Parathyroid adenoma (tissue), 2 donors: ENCODE measurements around the gene TEAD1.
A peak's percentile ranks its signal among the peaks of the same experiment; 100 is the strongest.

Experiments used
- H2AFZ ChIP-seq: fragments of 300-600 bp; sonication (generic); one replicate; pipeline ENCODE4 v1.7.0; 2017; ENCODE audit warnings: antibody characterized with exemption, mild to moderate bottlenecking
- H3K27ac ChIP-seq: fragments of 300-600 bp; sonication (generic); one replicate; pipeline ENCODE4 v1.7.0; 2017
- H3K27me3 ChIP-seq: fragments of 300-600 bp; sonication (generic); one replicate; pipeline ENCODE4 v1.7.0; 2017; ENCODE audit warnings: low read length; ENCODE audit not compliant: control insufficient read depth, insufficient read depth
- H3K36me3 ChIP-seq: fragments of 300-600 bp; sonication (generic); one replicate; pipeline ENCODE4 v1.7.0; 2017; ENCODE audit warnings: low read length; ENCODE audit not compliant: control insufficient read depth, insufficient read depth
- H3K4me1 ChIP-seq: fragments of 300-600 bp; sonication (generic); one replicate; pipeline ENCODE4 v1.7.0; 2017; ENCODE audit warnings: control low read depth
- H3K4me2 ChIP-seq: fragments of 300-600 bp; sonication (generic); one replicate; pipeline ENCODE4 v1.7.0; 2017; ENCODE audit warnings: low read length
- H3K4me3 ChIP-seq: fragments of 300-600 bp; sonication (generic); one replicate; pipeline ENCODE4 v1.7.0; 2017; ENCODE audit warnings: low read depth, low read length
- H3K79me2 ChIP-seq: fragments of 300-600 bp; sonication (generic); one replicate; pipeline ENCODE4 v1.7.0; 2017; ENCODE audit warnings: control low read depth
- H3K9ac ChIP-seq: fragments of 300-600 bp; sonication (generic); one replicate; pipeline ENCODE4 v1.7.0; 2017; ENCODE audit warnings: mild to moderate bottlenecking
- H3K9me3 ChIP-seq: fragments of 300-600 bp; sonication (generic); one replicate; pipeline ENCODE4 v1.7.0; 2017; ENCODE audit warnings: low read length; ENCODE audit not compliant: control insufficient read depth
- TF ChIP-seq, protein P1 (sequence below): fragments of 300-600 bp; sonication (generic); IDR thresholded peaks from one replicate; pipeline ENCODE4 v1.7.0; 2017; ENCODE audit warnings: antibody characterized with exemption, mild to moderate bottlenecking
- donor health status: primary hyperparathyroidism.

The TEAD1 gene

DNA sequence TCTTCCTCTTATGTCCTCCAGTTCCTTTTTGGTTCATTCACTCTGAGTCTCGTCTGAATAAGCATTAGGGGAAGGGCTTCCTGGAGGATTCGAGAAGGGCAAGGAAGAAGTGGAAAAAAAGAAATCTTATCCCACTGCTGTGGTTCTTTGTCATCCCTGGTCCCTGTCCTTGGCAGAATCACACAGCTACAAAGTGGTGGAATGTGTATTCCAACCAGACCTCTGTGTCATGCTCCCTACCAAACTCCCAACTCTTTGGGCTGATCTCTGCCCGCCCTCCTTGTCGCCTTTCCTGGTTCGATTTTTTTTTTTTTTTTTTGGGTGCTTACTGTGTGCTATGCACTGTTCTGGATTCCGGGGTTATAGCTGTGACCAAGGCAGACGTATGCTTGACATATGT lies 61.0 kb downstream of the TEAD1 start:
- H2AFZ ChIP-seq, result no peak overlapping the region
- H3K27ac ChIP-seq, result no peak overlapping the region

DNA sequence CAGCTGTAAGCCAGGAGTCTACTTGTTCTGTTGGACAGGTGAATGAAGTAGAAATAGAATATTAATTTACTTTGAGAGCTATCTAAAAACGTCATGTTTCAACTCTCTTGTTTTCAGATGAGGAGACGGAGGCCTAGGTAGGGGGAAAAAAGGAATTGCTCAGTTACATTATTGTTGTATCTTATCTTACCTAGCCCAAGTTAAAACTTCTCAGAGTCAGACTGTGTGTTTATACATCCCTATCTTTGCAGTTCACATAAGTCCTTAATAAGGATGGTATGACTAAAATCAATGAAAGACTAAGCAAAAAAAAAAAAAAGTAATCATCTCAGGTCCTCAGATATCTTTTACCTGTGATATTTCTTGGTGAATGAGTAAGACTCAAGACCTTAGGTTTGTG lies 62.8 kb downstream of the TEAD1 start:
- H3K9ac ChIP-seq, result no peak overlapping the region
- no peak overlapping the region for H2AFZ ChIP-seq
- TF ChIP-seq, protein P1, sequence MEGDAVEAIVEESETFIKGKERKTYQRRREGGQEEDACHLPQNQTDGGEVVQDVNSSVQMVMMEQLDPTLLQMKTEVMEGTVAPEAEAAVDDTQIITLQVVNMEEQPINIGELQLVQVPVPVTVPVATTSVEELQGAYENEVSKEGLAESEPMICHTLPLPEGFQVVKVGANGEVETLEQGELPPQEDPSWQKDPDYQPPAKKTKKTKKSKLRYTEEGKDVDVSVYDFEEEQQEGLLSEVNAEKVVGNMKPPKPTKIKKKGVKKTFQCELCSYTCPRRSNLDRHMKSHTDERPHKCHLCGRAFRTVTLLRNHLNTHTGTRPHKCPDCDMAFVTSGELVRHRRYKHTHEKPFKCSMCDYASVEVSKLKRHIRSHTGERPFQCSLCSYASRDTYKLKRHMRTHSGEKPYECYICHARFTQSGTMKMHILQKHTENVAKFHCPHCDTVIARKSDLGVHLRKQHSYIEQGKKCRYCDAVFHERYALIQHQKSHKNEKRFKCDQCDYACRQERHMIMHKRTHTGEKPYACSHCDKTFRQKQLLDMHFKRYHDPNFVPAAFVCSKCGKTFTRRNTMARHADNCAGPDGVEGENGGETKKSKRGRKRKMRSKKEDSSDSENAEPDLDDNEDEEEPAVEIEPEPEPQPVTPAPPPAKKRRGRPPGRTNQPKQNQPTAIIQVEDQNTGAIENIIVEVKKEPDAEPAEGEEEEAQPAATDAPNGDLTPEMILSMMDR, result no peak

More for the DNA sequence above, 61.0 kb downstream of the TEAD1 start:
- H3K36me3 ChIP-seq, result no peaks in the 10 kb centered on the region
- no peaks in the 10 kb centered on the region for H3K27me3 ChIP-seq
- TF ChIP-seq, protein P1, result no peak
- H3K9me3 ChIP-seq, result no peaks in the 10 kb centered on the region
- no peak overlapping the region for H3K9ac ChIP-seq
- H3K4me3 ChIP-seq, result no peak overlapping the region
- H3K4me2 ChIP-seq, result no peak overlapping the region
- H3K79me2 ChIP-seq, result peaks cover 19% of the 10 kb centered on the region
- H3K4me1 ChIP-seq, result peaks cover 3% of the 10 kb centered on the region

DNA sequence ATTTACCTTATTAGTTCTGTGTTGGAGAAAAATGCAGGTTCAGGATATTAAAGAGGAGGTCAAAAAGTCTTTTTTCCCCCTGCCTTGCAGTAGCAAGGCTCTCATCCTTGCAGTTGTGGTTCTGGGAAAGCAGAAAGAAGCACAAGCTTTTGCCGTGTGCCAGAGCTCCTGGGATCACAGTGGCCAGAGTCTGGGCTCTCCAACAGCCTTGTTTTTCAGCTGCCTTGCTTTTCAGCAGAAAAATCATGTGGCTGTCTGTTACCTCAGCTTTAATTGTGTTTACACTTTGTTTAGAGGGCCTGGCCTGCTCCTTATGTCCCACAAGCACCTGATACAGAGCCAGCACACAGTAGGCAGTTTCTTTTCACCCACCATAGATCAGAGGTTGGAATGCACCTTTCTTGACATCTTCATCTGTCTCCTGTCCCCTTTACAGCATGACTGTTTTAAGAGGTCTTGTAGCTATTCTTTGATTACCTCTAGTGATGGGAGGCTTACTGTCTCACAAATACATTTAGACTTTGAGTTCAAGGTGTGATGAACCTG lies 67.5 kb downstream of the TEAD1 start:
- no peaks in the 10 kb centered on the region for H3K9me3 ChIP-seq
- H3K4me3 ChIP-seq, result no peak overlapping the region
- TF ChIP-seq, protein P1, result no peak
- H3K4me1 ChIP-seq, result peaks cover 8% of the 10 kb centered on the region
- peaks cover 19% of the 10 kb centered on the region for H3K79me2 ChIP-seq
- H3K27ac ChIP-seq, result no peak overlapping the region
- no peak overlapping the region for H3K4me2 ChIP-seq
- no peak overlapping the region for H3K9ac ChIP-seq
- no peaks in the 10 kb centered on the region for H3K36me3 ChIP-seq
- H2AFZ ChIP-seq, result no peak overlapping the region
- H3K27me3 ChIP-seq, result no peaks in the 10 kb centered on the region

More for the DNA sequence above, 62.8 kb downstream of the TEAD1 start:
- no peaks in the 10 kb centered on the region for H3K27me3 ChIP-seq
- H3K79me2 ChIP-seq, result peaks cover 25% of the 10 kb centered on the region
- peaks cover 3% of the 10 kb centered on the region for H3K4me1 ChIP-seq
- no peak overlapping the region for H3K4me2 ChIP-seq
- H3K27ac ChIP-seq, result no peak overlapping the region
- H3K4me3 ChIP-seq, result no peak overlapping the region
- no peaks in the 10 kb centered on the region for H3K36me3 ChIP-seq
- no peaks in the 10 kb centered on the region for H3K9me3 ChIP-seq

DNA sequence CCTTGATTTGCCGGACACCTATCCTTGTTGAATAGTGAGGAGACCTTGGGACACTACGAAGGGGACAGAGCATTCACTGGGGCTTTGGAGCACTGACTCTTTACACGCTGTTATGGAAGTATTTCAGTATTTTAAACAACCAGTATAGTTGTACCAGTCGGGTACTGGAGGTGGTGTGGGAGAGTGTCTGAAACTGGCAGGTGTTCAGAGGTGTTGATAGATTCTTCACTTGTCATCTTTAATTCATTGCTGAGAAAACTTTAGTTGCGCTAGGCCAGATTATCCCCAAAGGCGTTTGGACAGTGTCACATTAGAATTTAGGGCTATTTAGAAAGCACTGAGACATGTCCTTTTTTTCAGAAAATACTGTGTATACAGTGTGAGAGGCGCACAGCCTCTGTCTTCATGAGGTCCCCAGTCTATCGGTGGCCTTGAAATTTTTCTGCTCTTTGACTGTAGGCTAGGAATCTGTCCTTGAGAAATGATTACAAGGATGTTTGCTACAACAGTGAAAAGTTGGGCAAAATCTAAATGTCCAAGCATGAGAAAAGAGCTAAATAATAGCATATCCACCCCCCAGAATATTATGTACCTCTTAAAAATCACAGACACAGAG lies 69.7 kb downstream of the TEAD1 start:
- Histone ChIP-seq H3K79me2 (peaks cover 28% of the 10 kb centered on the region), H3K4me1 (peaks cover 10% of the 10 kb centered on the region), H2AFZ (no peak overlapping the region), H3K4me2 (no peak overlapping the region), H3K36me3 (no peaks in the 10 kb centered on the region), H3K9me3 (no peaks in the 10 kb centered on the region), H3K4me3 (no peak overlapping the region), H3K27me3 (no peaks in the 10 kb centered on the region), H3K27ac (peak overlapping the region; percentile 52), H3K9ac (no peak overlapping the region)
- TF ChIP-seq, protein P1, result no peak
